Bronchus fibroblast of lung (primary cell): ENCODE data around the gene RETREG2. TPM values are rescaled to one million over a fixed set of nuclear protein-coding genes. Genes with fewer than 3 reads are reported as not detected.

Experiments used
- total RNA-seq: library from RNA; depleted of rRNA; stranded (reverse); fragments of >200 nt; gene quantifications from 2 replicates; pipeline ENCODE4 v1.2.3, GENCODE V29; 2015

RETREG2 gene, protein sequence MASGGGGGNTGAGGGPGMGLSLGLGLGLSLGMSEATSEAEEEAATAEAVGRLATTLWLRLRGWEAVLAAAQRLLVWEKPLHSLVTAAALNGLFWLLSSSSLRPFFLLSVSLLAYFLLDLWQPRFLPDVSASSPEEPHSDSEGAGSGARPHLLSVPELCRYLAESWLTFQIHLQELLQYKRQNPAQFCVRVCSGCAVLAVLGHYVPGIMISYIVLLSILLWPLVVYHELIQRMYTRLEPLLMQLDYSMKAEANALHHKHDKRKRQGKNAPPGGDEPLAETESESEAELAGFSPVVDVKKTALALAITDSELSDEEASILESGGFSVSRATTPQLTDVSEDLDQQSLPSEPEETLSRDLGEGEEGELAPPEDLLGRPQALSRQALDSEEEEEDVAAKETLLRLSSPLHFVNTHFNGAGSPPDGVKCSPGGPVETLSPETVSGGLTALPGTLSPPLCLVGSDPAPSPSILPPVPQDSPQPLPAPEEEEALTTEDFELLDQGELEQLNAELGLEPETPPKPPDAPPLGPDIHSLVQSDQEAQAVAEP
- total RNA-seq = 34.6 and 41.9 TPM in 2 replicates

DNA sequence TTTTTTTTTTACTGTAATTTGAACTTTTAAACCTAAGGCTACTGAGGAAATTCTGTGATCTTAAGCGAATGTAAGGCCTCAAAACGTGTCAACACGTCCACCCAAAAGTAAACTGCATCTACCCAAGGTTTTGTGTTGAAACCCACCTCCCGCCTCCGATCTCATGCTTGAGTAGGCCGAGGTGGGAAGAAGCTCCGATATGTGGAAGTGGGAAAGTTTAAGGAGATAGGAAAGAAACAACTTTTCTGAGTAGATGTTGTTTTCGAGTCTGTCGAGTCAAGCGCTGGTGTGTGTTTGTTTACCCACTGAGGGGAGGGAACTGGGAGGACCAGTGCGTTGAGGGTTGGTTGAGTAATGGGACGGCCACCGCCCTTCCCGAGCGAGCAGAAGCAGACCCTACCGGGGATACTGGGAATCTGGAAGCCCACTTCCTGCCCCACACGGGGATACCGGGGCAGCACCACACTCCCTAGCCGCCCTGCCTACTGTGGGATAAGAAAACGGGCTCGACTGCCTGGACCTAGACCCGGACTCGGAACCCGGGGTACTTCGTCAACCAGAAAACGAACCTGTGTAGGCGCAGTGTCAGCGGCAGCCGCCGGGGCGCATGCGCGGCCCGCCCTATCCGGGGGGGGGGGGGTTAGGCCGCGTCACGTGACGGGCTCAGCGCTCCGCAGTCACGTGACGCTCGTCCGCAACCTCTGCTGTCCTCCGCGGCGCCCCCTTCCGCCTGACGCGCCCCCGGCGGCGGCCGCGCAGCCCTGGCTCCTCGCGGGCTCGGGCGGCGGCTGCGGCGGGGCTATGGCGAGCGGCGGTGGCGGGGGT, at the start of gene RETREG2:
Gene RETREG2, plus strand, starts transcription at position 724 of the 825 bp plus-strand sequence. Its CDS starts 78 bp downstream, at position 802.

DNA sequence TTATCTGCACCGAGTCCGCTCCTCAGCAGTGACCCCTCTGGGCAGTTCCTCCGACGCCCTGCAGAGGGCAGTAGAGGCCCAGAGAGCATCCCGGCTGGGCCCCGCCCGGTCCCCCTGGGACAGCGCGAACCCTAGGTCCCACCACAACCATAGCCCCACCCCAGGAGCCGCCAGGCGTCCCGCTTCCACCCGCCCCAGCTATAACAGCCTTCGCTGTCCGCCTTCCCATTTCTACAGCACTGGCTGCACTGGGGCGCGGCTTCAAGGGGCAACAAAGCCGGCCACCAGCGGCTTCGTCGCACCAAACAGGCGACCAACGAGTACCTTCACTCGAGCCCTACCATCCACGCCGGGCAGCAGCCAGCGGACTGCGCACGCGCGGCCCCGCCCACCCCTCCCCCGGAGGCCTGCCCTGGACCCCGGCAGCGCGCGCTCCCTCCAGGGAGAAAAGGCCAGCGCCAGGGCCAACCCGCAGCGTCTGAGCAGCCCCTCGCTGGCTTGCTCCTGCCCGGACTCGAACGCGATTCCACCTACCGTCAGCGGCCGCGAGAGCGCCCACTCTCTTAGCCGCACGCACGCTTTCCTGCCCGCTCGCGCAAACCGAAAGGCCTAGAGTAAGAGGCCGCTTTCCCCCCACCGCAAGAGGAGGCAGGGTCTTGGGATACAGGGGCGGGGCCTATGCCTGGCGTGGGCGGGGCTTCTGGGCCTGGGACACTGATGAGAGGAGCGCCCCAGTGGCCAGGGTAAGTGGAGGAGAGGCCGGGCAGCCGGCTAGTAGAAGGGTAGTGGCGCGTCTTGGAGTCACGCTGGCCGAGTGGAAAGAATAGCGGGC, 17.7 kb upstream of the RETREG2 start, which contains the start of gene NHEJ1:
Gene NHEJ1, minus strand, starts transcription at position 630 of the 832 bp plus-strand sequence. CDS start 2,453 bp downstream, outside the sequence.

DNA sequence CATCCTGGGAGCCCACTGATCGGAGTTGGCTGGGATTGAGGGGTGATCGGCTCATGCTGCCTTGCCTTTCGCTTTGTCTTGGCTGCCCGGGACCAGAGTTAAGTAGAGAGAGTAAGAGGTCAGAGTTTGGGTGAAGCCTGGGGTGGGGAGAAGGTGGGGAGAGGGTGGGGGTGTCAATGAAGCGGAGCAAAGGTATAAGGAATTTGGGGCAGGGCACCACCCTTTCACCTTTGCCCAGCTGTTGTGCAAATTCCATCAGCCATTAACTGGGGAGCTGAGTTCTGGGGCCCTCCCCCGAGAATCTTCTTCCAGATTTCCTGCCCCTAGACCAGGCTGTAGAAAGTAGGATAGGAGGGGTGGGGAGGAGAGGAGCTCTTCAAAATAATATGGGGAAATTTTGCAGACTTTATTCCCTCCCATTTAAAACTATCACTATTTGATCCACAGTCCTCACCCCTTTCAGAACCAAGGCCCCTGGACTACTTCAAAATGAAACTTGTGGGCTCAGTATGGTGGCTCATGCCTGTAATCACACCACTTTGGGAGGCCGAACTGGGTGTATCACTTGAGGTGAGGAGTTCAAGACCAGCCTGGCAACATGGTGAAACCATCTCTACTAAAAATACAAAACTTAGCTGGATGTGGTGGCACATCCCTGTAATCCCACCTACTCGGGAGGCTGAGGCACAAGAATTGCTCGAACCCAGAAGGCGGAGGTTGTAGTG, 8.0 kb upstream of the RETREG2 start, which contains the start of gene SLC23A3:
Gene SLC23A3, minus strand, starts transcription at position 100 of the 725 bp plus-strand sequence. Its CDS starts 45 bp downstream, at position 55.

DNA sequence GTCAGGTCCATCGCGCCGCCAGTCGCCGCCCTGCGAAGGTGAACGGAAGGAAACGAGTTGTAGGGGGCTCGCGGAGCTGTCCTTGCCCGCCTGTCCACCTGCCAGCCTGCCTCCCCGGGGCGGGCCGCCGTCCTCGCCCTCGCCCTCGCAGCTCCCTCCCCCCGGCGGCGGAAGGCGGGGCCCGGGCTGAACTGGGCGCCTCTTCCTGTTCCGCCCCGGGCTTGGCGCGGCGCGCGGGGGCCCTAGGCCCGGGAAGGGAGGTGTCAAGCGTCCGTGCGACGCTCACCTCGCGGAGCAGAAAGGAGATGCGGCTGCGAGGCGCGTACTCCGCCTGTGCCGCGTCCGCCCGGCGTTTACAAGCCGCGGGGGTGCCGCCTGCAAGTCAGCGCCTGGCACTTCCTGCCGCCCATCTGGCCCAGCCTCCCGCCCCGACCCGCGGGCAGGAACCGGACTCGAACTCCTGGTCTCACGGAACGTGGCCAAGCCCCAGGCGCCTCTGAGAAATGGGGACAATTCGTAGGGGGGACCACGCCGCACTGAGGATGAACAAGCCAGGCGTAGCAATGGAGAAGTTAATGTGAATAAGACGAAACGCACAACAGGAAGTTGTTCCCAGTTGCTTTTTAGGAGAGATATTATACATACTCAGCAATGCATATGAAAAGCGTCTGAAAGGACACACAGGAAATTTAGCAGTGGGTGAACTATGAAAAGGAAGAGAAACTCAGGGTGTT, 1.1 kb upstream of the RETREG2 start, which contains the start of gene CNPPD1:
Gene CNPPD1, minus strand, starts transcription at position 108 of the 734 bp plus-strand sequence. Its CDS starts 97 bp downstream, at position 11.

DNA sequence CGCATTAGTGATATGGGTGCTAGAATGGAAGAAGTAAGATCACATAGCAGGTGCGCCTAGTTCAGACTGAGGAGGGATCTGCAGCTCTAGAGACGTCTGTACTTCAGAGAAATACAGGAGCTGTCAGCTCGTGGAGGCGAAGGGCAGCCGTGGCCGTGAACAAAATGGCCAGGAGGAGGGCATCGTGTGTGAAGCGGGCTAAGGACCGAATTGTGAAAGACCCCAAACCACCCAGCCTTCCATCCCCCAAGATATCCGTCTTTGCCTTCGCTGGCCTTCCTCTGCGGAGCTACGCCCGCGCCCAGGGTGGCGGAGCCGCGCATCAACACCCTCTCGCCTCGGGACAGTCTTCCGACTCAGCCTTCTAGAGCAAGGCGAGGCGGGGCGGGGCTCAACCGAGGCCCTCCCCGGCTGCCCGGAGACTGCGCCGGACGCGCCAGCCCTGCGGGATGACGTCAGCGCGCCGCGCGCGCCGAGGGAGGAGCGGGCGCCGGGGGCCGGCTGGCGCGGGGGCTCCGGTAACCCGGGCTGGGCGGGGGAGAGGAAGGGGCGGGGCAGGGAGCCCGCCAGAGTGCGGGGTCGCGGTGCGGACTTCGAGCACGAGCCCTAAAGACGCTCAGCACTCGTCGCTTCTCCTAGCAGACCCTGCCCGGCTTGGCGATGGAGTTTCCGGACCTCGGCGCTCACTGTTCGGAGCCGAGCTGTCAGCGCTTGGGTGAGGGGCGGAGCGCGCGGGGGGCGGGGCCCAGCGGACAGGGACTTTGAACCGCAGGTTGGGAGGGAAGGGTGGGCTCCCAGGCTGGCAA, 28.5 kb downstream of the RETREG2 start, which contains the start of gene ZFAND2B:
Gene ZFAND2B, plus strand, starts transcription at position 455 of the 806 bp plus-strand sequence. Its CDS starts 206 bp downstream, at position 661.

DNA sequence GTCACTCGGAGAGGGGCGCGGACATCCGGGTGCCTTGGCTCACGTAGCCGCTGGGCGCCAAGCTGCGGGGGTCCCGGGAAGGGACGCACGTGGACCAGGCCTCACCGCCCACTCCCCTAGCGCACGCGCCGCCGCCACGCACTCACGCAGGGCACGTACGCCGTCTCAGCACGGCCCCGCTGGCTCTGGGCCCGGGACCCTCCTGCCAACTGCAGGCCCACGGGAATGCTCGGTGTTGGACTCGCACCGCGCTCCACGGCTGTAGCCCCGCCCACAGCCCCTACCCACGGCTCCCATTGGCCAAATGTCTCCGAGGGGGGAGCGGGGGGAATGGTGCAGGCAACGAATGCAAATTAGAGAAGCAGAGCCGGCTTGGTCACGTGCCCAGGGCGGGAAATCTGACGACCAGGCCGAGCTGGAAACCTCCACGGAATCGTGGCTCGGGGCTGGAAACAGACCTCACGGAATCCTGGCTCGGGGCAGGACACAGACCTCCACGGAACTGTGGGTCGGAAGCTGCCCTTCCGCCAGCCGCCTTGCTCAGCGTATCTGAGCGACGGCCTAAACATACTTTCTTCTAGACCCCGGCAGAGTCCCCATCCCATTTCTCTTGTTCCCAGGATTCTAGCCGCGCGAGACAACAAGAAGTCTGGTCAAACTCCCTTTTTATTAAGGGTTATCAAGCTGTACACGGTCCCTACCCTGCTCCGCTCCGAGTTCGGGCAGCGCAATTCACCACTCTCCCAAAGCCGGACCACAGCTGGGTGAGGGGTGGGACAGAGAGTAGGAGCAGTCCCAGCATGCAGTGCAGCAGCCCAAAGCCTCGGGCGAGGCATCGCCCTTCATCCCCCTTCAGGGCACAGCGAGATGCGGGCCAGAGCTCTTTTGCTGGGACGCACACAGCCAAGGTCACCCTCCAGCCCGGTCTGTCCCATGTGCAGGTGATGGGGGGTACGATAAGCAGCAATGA, 40.9 kb downstream of the RETREG2 start, which contains the start of gene ABCB6:
Gene ABCB6, minus strand, starts transcription at position 227 of the 970 bp plus-strand sequence. CDS start 285 bp downstream, outside the sequence.

DNA sequence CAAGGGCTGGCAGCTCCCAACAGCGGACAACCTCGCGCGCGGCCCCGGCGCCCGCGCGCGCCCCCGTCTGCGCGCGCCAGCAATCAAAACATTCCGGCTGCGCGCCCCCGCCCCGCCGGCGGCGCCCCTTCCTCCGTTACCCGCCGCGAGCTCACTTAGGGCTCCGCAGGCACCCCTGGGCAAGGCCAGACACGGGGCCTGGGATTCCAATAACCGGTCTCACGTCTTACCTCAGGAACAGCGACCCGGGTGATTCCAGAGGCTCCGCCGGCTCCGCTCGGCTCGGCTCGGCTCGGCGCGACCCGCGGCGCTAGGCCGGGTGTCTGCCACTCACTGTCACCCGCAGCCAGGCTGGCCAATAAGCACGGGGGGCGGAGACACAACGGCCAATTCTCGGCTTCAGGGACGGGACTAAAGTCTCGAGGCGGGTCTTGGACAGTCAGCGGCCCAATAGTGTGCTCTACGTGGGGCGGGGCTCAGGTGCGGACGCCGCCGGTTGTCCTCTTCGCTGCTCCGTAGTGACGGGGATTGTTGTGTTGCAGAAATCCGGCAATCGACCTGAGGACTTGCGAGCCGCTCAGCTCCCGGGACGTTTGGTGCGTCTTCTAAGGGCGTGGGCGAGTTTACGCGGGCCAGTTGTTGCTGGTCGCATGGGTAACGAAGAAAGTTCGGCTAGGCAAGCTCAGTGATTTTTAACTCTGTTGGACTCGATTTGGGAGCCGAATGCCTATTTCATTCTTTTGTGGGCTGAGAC, 51.4 kb downstream of the RETREG2 start, which contains the start of the genes ANKZF1 and ATG9A:
Gene ANKZF1, plus strand, starts transcription at position 502 of the 754 bp plus-strand sequence. CDS start 452 bp downstream, outside the sequence.
Gene ATG9A, minus strand, starts transcription at position 332 of the 754 bp plus-strand sequence. CDS start 1,612 bp downstream, outside the sequence.

Other genes starting within 250 kb of the RETREG2 start
- not detected in 2 replicates for gene CDK5R2, start 218.6 kb upstream of the RETREG2 start, total RNA-seq
- gene FEV, start 193.1 kb upstream of the RETREG2 start, total RNA-seq = not detected in 2 replicates
- gene CRYBA2, start 184.9 kb upstream of the RETREG2 start, total RNA-seq = not detected in 2 replicates
- not detected in 2 replicates for gene CFAP65, start 136.8 kb upstream of the RETREG2 start, total RNA-seq
- not detected in 2 replicates for gene IHH, start 117.4 kb upstream of the RETREG2 start, total RNA-seq
- 16.3 and 18.6 TPM in 2 replicates for gene NHEJ1, start 17.5 kb upstream of the RETREG2 start, total RNA-seq
- 0.45 and 0.50 TPM in 2 replicates for gene SLC23A3, start 8.2 kb upstream of the RETREG2 start, total RNA-seq
- 25.0 and 25.4 TPM in 2 replicates for gene CNPPD1, start 1.4 kb upstream of the RETREG2 start, total RNA-seq
- gene ZFAND2B, start 28.5 kb downstream of the RETREG2 start, total RNA-seq = 28.2 and 31.9 TPM in 2 replicates
- gene ABCB6, start 40.7 kb downstream of the RETREG2 start, total RNA-seq = 12.4 and 15.5 TPM in 2 replicates
- 50.8 and 53.8 TPM in 2 replicates for gene ATG9A, start 51.4 kb downstream of the RETREG2 start, total RNA-seq
- 18.7 and 21.7 TPM in 2 replicates for gene ANKZF1, start 51.5 kb downstream of the RETREG2 start, total RNA-seq
- 11.4 and 12.9 TPM in 2 replicates for gene GLB1L, start 67.2 kb downstream of the RETREG2 start, total RNA-seq
- gene STK16, start 67.2 kb downstream of the RETREG2 start, total RNA-seq = 15.9 and 18.8 TPM in 2 replicates
- gene TUBA4B, start 75.0 kb downstream of the RETREG2 start, total RNA-seq = not detected in 2 replicates
- gene TUBA4A, start 75.6 kb downstream of the RETREG2 start, total RNA-seq = 20.2 and 24.7 TPM in 2 replicates
- 19.8 and 23.7 TPM in 2 replicates for gene DNAJB2, start 101.1 kb downstream of the RETREG2 start, total RNA-seq
- 7.9 and 9.8 TPM in 2 replicates for gene PTPRN, start 131.1 kb downstream of the RETREG2 start, total RNA-seq
- gene RESP18, start 154.5 kb downstream of the RETREG2 start, total RNA-seq = not detected in 2 replicates
- gene DNPEP, start 209.6 kb downstream of the RETREG2 start, total RNA-seq = 42.2 and 45.6 TPM in 2 replicates
- gene DES, start 240.1 kb downstream of the RETREG2 start, total RNA-seq = 3.0 and 5.0 TPM in 2 replicates